AG08396 (cell line): Measurements from ENCODE around the gene WBP1L.
A peak's percentile ranks its signal among the peaks of the same experiment; 100 is the strongest.

Source experiments
- DNase-seq: peaks from one replicate; pipeline ENCODE4 v3.0.0; 2012; ENCODE audit warnings: low spot score, mixed read lengths

Gene WBP1L

DNA sequence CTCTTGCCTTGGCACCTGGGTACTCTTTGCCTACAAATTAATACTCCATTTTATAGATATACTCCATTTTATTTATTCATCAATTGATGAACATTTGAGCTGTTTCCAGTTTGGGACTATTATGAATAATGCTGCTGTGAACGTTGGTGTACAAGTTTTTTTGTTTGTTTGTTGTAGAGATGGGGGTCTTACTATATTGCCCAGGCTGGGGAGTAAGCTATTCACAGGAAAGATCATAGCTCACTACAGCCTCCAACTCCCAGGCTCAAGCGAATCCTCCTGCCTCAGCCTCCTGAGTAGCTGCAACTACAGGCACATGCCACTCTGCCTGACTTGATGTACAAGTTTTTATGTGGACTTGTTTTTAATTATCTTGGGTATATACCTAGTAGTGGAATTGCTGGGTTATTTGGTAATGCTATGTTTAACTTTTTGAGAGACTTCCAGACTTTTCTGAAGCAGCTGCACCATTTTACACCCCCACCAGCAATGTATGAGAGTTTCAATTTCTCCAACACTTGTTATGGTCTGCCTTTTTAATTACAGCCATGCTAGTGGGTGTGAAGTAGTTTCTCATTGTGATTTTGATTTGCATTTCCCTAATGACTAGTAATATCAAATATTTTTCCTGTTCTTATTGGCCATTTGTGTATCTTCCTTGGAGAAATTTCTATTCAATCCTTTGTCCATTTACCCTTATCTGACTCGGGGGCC, 15.9 kb downstream of the WBP1L start:
- no peak for DNase-seq

DNA sequence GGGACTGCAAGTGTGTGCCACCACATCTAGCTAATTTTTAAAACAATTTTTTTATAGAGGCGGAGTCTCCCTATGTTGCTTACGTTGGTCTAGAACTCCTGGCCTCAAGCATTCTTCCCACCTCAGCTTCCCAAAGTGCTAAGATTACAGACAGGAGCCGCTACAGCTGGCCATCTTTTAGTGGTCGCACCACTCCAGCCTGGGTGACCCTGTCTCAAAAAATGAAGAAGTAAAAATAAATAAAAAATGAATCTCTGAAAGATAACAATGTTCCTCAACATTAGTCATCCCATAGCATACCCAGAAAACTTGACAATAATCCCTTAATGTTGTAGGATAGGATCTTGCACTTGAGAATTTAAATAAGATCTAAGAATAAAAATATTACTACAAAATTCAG, 18.2 kb downstream of the WBP1L start:
- DNase-seq, result no peak

DNA sequence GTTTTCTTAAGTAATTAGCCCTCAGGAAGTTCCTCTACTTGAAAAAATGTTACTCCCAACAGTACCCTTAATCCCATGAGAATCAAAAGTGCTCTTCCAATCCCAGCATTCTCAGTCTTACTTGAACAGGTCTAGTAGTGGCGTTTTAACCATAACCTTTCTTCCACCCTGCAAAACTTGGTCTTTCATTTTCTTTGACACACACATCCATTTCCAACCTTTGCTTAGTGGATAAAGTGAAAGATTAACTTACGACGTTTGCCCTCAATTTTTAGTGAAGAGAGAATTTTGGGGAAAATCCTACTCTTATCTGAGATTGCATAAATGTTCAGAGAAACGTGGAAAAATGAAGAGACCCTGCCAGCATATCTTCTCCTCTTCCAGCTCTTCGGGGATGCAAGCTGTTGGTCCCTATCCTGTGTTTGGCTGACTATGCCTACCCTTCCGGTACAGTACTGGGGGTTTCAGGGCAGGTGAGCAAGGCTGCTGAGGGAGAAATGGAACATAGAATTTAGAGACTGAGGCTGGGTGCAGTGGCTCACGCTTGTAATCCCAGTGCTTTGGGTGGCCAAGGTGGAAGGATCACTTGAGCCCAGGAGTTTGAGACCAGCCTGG, 18.8 kb downstream of the WBP1L start:
- DNase-seq, result no peak

DNA sequence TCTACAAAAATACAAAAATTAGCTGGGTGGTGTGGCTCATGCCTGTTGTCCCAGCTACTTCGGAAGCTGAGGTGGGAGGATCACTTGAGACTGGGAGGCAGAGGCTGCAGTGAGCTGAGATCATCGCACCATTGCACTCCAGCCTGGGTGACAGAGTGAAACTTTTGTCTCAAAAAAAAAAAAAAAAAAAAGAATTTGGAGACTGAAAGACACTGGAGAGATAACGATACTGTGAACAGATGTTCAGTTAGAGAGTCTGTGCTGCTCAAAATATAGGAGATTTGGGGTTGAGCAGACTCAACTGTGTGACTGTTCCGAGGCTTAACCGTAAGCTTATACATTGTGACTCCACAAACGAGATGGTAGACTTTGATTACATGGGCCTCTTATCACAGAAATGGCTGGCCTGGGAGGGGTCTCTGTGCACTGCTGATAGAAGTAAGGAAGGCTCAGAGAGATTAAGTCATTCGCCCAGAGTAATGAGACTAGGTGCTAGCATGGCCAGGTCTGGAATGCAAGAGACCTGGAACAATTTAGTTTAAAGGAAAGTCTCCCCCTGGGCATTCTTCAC, 19.4 kb downstream of the WBP1L start:
- DNase-seq, result no peak

DNA sequence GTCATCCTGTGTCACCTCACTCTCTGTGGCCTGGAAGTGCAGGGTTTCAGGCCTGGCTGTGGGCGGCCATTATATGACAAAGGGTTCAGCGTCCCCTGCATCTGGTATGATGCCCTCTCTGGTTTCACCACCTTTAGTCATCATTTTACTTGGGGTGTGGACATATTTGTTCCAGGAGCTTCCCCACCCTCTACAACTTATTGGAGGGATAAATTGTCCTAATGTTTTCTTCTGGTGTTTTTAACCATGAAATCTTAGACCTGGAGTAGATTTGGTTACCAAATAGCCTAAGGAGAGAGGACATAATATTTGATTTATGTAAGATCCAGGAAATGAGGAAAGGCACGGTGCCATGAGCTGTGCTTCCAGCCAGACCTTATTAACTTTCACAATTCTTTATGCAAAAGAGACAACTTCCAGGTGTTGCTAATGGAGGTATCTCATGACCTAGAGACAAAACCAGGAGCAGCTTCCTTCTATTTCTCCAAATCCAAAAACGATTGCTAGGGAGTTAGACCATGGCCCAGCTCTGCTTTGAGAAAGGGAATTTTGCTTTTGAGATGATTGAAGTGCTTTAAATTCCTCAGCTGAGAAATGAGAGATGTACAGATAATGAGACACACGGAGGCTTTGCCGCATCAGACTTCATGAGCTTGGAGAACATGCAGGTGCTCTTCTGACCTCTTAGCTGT, 20.9 kb downstream of the WBP1L start:
- DNase-seq, result no peak

DNA sequence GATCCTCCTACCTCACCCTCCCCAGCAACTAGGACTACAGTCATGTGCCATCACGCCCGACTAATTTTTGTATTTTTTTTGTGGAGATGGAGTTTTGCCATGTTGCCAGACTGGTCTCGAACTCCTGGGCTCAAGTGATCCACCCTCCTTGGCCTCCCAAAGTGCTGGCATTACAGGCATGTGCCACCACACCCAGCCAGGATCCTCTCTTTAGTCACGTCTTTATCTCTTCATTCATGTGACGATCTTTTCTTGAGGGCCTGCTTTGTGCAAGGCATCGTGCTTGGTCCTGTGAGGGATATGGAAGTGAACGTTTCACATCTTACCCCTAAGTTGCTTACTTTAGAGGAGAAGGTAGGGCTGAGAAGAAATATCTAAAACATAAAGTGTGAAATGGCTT, 21.6 kb downstream of the WBP1L start:
- no peak for DNase-seq

DNA sequence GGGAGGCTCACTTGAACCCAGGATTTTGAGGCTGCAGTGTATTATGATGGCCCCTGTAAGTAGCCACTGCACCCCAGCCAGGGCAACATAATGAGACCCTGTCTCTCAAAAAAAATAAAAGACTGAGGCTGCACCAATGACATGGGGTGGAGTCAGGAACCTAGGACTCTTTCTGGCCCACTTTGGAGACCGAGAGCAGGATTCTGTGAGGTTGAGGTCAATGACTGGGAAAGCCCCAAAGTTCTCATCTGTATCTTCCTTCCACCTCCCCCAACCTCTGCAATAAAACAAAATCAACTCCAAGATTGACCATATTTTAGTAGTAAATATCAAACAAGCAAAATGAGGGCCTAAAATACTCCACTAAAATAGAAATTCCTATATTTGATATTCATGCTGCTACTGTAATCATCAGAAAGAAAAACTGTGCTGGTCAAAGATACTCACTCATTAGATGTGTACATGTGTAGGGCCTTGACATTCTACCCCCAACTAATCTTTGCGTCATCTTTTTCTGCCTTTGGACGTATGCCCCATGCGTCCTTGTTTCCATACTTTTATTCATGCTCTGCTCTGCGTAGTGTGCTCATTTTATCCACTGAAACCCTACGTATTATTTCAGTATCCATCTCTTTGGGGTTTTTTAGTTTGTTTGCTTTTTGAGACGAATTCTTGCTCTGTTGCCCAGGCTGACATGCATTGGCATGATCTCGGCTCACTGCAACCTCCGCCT, 23.8 kb downstream of the WBP1L start:
- no peak for DNase-seq

DNA sequence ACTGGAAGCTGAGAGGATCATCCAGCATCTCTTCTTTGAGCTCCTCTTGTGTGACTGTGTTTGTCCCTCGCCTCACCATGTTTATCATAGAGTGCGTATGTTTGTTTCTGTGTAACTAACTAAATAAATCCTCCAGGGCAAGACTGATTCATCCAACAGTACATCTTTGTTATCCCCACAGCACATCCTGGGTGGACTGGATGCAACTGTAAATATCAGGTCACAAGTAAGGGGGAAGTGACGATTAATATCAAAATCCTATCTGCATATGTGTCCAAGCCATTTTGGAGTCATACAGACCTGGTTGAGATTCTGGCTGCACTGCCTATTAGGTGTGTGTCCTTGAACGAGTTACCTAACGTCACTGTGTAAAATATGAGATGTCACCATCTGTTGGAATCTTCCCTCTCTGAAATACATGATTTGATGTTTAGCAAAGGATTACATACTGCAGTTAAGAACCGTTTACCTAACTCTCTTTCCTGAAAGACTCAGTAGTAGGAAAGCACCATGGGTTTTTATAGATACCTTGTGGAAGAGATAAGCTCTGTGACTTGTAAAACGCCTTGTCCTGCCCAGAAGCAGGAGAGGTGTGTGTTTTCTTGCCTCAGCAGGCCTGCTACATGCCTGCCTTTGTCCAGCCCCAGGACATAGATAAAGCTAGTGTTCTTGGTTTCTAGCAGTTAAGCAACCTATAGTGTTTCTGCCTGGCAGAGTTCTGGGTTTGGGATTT, 25.8 kb downstream of the WBP1L start:
- DNase-seq, result no peak

DNA sequence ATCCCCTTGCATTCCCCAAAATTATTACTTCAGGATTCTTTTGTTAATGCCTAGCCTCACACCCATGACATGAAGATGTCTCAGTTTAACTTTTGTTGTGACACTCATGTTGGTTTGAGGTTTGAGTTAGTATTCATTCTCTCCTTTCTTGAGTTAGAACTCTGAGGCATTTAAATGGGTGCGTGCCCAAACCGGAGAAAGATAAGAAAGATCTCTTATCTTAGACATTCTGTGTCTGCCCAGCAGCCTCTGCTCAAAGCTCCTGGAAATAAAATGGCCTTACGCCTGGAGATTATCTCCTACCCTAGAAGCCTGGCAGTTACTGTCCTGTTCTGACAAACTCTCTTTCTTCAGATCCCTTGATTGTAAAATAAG, 26.3 kb downstream of the WBP1L start:
- no peak for DNase-seq

DNA sequence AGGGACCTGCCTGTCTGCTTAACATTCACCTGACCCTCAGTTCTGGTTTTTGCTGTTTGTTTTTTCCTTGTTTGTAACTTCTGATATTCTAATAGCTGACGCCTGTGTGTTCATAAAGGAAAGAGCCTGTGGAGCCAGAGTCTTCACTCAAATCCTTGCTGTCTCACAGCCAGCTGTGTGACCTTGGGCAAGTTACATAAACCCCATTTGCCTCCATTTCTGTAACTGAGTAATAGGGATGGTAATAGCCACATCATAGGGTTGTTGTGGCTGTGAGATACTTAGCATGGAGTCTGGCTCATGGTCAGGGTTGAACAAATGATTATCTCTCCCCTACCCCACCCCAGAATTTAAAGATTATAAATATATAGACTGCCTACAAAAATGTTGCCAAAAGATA, 27.0 kb downstream of the WBP1L start:
- DNase-seq, result no peak

DNA sequence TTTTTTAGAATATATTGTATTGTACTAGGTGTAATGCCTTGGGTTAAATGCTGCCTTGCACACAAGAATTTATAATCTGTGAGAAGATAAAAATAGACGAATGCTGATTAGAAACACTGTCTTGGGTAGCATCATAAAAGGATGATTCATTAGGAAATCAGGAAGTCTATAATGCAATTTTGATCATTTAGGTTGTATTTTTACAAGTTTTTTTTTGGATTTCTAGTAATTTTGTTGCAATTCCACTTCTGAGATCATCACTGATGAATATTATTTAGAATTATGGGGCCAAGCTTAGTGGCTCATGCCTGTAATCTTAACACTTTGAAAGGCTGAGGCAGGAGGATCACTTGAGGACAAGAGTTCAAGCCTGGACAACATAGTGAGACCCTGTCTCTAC, 29.6 kb downstream of the WBP1L start:
- no peak for DNase-seq

DNA sequence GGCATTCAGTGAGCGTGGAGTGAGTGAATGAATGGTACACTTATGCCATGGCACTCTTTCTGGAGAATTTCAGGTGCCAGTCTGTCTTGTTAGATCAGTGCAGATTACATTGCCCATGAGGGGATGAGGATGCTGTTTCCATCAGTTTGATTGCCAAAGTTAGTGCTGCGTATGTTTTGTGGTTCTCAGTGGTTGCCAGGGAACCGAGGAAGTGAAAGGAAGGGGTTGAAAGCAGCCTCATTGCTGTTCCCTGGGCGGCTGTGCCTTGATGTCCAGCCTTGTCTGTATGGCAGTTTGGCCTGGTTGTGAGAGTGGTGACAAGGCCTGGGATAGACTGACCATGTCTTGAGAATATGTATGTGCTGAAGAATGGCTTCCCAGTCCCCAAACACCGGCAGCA, 30.2 kb downstream of the WBP1L start:
- no peak for DNase-seq

DNA sequence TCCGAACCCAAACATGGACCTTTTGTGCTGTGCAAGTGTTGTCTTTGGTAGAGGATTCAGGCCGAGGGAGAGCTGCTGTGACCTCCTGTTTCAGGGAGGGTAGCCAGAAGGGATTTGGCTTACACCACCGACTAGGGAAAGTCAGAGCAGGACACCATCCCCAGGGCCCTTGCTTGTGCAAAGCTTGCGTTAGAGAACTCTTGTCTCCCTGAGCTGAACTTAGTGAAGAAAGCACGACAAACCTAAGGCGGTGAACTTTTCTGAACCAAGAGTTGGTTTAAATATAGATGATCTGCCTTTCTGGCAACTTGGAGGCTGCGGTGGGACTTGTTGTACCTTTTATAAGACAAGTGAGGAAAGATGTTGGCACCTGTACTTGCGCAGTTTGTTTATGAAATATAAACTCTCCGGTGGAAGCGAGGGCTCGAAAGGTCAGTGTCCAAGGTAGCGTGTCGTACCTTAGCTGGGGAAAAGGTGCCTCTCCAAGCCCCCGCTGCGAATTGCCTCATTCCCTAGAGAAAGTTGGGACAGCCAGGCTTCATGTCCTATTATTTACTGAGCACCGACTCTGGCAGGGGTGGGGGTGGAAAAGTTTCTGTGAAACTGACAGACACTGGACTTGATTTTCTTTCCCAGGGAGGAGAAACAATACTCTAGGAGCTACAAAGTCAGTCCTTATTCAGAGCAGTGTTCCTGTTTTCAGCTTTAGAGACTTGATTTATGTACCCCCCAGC, 31.6 kb downstream of the WBP1L start:
- DNase-seq, result no peak

DNA sequence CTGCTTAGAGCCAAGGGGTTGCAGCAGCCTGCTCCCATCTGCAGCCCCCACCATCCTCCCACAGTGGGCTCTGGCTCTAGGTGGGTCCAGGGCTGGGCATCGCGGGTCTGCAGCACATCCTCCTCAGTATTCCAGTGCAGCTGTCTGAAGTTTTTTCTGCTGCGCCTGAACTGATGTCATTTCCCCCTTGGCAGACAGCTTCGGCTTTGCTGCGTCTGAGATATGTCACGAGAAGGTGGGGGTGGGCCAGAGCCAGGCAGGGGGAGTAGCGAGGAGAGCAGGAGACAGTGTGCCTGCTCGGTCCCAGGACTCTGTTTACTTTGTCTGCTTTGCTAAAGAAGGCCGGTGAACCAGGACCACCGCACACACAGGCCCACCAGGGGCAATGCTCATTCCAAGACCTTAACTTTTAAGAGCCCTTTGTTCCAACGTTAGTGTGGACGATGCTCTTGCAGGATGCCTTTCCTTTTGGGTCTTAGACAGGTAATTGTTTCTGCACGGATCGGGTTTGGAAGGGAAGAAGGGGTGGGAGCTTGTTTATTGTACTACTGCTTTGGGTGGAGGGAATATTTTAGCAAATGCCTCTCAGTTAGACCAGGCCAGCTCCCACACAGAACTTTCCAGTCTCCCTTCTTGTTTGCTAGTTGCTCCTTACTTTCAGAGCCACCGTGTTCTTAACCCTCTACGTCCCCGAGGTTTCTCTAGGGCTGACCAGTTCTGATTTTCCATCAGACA, 32.4 kb downstream of the WBP1L start:
- peak; percentile 43 for DNase-seq

DNA sequence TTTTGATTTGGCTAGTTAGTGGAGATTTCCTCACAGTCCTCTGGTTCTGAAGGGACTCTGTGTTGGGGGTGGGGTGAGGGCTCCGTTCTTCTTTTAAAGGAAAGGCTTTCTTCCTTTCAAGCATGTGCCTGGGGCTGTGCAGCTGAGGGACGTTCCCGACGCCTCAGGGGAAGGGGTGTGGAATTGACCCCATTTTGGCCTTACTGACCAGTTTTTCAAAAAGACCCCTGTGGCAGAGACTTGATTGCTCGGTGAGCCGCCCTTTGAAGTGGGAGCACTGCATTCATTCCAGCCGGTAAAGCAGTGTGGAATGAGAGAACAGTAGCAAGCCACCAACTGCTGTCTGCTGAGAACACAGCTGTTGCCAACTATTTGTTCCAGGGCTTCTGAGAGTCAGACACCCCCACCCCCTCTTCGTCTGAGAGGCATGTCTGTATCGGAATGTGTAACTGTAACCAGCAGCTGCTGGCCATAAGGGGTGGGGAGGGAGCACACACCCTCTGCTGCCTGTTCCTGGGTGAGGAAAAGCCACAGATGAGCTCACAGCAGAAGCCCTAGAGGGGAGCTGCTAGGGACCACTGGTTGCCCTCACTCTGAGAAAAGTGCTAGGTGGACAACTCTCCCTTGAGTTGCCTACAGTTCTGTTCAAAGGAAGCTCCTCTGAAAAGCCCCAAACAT, 33.2 kb downstream of the WBP1L start:
- DNase-seq, result peak; percentile 88

DNA sequence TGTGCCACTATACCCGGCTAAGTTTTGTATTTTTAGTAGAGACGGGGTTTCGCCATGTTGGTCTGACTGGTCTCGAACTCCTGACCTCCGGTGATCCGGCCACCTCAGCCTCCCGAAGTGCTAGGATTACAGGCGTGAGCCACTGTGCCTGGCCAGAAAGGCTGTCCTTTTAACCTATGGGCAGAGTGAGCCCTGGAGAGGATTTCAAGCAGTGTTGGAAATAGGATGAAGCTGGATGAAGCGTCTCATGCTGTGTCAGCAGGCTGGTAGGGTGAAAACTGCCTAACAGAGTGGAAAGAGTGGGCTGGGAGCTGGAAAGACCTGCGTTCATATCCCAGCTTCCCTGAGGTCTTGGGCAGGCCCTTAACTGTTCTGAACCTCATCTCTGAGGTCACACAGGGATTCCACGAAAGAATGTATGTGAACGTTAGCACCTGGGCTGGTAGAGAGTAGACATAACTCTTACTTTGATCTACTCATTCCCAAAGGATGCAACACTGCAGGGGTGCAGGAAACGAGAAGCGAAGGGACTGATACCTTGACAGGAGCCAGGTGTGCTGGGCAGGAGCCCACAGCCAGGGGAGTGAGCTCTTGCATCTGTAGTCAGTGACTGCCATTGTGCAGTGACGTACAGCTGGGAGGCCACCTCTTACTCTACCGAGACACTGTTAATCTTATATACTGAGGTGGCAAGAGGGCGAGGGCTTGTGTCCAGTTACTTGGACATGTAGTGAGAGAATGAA, 34.1 kb downstream of the WBP1L start:
- no peak for DNase-seq

DNA sequence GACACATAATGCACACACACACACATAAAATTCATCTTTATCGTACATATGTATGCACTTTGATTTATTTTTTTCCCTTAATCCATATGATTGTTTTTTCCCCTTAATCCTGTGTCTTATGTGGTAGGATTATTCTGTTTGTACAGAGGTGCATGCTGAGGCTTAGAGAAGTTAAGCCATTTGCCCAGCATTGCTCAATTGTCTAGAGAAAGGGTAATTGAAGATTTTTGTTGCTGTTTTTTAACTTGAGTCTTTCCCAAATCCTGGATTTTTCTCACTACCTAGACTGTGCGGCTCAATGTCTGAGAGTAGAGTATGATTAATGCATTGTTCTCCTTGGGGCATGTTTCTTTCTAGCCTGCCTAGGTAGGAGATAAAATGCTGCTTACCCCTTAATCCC, 35.0 kb downstream of the WBP1L start:
- no peak for DNase-seq

DNA sequence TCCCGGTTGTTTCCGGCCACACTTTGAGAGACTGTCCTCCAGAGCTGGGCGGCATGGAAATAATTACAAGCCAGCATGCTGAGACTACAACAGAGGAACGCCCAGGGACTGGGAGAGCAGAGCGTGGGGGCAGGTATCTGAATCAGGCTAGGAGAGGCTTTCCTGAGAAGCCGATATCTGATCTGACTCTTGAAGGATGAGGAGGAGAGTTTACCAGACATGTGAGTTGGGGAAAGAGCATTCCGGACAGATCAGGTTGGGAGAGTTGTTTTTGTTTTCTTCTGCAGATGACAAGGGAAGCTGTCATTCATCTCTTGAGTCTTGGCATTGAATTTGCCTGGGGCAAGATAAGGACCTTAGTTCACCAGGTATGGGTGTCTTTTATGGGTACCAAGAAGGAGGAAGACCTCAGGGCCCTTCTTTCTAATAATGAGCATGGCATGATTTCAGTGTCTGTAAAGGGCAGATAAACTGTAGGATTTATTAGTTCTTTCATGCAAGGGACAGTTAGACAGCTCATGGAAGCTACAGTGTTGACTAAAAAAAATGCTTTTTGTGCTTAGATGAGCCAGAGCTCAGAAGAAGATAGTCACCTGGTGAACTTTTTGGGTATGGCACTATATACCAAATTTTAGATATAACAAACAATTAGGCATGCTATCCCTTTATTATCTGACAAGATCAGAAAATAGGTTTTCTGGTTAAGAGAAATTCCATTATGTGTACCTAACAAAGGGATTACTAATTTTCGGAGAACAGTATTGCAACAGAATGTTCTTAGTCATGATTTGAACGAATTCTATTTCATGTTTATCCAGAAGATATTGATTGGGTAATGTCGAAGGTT, 36.2 kb downstream of the WBP1L start:
- no peak for DNase-seq
